GM20000 (cell line): Measurements from ENCODE around the gene CDK16.
A peak's percentile ranks its signal among the peaks of the same experiment; 100 is the strongest.

Source experiments
- DNase-seq: peaks from one replicate; pipeline ENCODE4 v3.0.0; 2012; ENCODE audit warnings: low spot score
- CTCF ChIP-seq: IDR thresholded peaks from 2 replicates; pipeline ENCODE4 v1.5.1; 2012; ENCODE audit warnings: mild to moderate bottlenecking, control low read depth; ENCODE audit errors: extremely low read depth, missing control alignments

The CDK16 gene

GRCh38 chrX:47230136-47230868 is 11.8 kb downstream of the CDK16 start:
- no peak for DNase-seq
- no peak for TF ChIP-seq CTCF

- no peak for DNase-seq
- TF ChIP-seq CTCF: no peak
Measured at GRCh38 chrX:47231167-47231566, 12.7 kb downstream of the CDK16 start.

GRCh38 chrX:47232197-47232802 is 13.8 kb downstream of the CDK16 start:
- DNase-seq: no peak
- no peak for TF ChIP-seq CTCF

- peak; percentile 56 for DNase-seq
Measured at GRCh38 chrX:47232803-47233332, 14.4 kb downstream of the CDK16 start, which contains the start of gene USP11. USP11 (plus strand) TSS chrX:47233009; CDS start chrX:47233044, 35 bp downstream.

GRCh38 chrX:47233333-47234113 is 15.0 kb downstream of the CDK16 start:
- peak; percentile 87 for DNase-seq

More at GRCh38 chrX:47232803-47233332, 14.4 kb downstream of the CDK16 start, which contains the start of gene USP11:
- TF ChIP-seq CTCF: no peak

GRCh38 chrX:47234583-47234982 is 16.1 kb downstream of the CDK16 start:
- TF ChIP-seq CTCF: no peak
- no peak for DNase-seq

More at GRCh38 chrX:47233333-47234113, 15.0 kb downstream of the CDK16 start:
- TF ChIP-seq CTCF: no peak

- DNase-seq: no peak
- no peak for TF ChIP-seq CTCF
Measured at GRCh38 chrX:47235691-47236103, 17.2 kb downstream of the CDK16 start.
